Femur (tissue), 1 donor: ENCODE measurements around the gene BFSP2.
"Not testable (repeated sequence)": the region's sequence is repeated elsewhere in the genome, so short reads cannot be mapped to it uniquely, and the experiment has no call there.

Source experiments
- DNase-seq: peaks from one replicate; pipeline ENCODE4 v3.0.0-alpha.2; 2017

Gene BFSP2

GRCh38 chr3:133482474-133482873 lies 82.6 kb downstream of the BFSP2 start:
- not testable (repeated sequence) for DNase-seq

DNA sequence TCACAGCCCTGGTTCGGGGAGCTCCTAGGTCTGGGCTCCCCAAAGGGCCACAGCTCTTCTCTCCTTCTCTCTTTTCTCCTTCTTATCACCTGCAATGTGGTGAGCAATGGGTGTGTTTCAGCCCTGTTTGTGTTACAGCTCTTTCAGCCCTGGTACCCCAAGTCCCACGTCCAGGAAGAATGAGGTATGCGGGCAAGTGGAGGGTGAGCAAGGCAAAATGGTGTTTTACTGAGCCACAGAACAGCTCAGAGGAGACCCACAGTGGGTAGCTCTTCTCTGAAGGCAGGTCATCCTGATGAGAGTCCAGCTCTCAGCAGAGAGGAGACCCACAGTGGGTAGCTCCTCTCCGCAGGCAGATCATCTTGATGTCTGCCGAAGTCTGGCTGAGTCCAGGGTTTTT lies 86.8 kb downstream of the BFSP2 start:
- no peak for DNase-seq

- no peak for DNase-seq
Measured at GRCh38 chr3:133487204-133487603, 87.3 kb downstream of the BFSP2 start.

GRCh38 chr3:133487920-133488540 lies 88.2 kb downstream of the BFSP2 start:
- no peak for DNase-seq

GRCh38 chr3:133488785-133489367 lies 89.0 kb downstream of the BFSP2 start:
- DNase-seq, result no peak

GRCh38 chr3:133489466-133490085 lies 89.7 kb downstream of the BFSP2 start:
- DNase-seq, result no peak

- DNase-seq, result no peak
Measured at GRCh38 chr3:133490468-133491351, 90.9 kb downstream of the BFSP2 start.

GRCh38 chr3:133491481-133492059 lies 91.7 kb downstream of the BFSP2 start:
- DNase-seq, result no peak

DNA sequence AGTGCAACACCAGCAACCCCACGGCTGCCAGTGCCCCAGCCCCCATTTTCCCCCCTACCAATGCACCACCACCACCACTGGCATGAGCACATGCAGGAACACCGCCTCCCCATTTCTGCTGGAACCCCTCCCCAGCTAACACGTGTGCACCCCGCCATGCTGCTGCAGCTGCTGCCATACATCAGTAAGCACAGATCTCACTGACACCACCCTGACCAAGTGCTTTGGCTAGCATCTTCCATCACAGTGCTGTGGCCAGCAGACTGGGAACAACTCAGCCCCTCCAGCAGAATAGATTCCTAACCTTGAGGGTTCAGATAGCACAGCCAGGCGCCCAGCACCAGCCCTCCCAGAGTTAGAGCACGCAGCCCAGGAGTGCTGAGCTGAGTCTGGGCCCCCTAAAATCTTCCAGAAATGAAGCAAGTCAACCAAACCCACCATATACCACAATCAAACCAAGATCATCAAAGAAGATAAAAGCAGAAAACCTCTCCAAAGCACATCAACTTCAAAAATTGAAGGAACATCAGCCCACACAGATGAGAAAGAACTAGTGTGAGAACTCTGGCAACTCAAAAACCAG lies 92.4 kb downstream of the BFSP2 start:
- DNase-seq, result no peak

GRCh38 chr3:133494469-133494868 lies 94.6 kb downstream of the BFSP2 start:
- no peak for DNase-seq

DNA sequence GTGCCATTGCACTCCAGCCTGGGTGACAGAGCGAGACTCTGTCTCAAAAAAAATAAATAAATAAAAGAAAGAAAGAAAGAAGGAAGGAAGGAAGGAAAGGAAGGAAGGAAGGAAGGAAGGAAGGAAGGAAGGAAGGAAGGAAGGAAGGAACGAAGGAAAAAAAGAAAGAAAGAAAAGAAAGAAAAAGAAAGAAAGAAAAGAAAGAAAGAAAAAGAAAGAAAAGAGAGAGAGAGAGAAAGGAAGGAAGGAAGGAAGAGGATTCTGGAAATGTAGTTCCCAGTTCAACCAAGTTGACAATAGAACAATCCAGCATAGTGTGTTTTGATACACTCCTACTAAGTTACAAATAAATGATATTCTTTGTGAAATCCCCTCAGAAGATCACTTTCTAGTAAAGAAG lies 102.7 kb downstream of the BFSP2 start:
- not testable (repeated sequence) for DNase-seq

- DNase-seq, result no peak
Measured at GRCh38 chr3:133503409-133503808, 103.6 kb downstream of the BFSP2 start.

DNA sequence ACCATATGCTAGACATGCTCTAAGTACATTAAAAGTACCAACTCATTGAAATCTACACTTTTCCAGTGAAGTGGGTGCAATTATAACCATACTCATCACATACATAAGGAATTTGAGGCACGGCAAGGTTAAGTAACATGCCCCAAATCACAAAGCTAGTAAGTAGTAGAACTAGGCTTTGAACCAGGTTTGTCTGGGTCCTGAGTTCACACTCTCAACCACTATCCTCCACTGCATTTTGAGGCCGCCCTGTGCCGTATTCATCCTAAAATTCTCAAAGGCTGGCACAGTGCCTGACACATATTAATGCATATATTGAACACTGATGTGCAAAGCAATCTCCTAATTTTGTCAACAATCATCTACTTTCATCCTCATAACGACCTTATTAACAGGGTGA lies 104.9 kb downstream of the BFSP2 start:
- no peak for DNase-seq

- DNase-seq, result no peak
Measured at GRCh38 chr3:133505813-133506212, 106.0 kb downstream of the BFSP2 start.

GRCh38 chr3:133506215-133506901 lies 106.5 kb downstream of the BFSP2 start:
- DNase-seq, result no peak

GRCh38 chr3:133509488-133509887 lies 109.6 kb downstream of the BFSP2 start:
- no peak for DNase-seq

DNA sequence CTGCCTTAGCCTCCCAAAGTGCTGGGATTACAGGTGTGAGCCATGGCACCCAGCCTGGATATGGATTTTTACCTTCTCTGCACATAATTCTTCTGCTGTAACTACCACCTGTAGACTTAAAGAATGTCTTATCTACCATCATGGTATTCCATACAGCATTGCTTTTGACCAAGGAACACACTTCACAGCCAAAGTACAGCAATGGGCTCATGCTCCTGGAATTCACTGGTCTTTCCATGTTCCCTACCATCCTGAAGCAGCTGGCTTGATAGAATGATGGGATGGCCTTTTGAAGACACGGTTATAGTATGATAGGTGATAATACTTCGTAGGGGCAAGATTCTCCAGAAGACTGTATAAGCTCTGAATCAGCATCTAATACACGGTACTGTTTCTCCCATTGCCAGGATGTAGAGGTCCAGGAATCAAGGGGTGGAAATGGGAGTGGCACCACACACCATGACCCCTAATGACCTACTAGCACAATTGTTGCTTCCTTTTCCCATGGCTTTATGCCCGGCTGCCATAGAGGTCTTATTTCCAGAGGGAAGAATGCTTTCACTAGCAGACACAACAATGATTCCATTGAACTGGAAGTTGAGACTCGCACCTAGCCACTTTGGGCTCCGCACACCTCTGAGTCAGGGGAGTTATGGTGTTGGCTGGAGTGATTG lies 112.7 kb downstream of the BFSP2 start:
- no peak for DNase-seq

DNA sequence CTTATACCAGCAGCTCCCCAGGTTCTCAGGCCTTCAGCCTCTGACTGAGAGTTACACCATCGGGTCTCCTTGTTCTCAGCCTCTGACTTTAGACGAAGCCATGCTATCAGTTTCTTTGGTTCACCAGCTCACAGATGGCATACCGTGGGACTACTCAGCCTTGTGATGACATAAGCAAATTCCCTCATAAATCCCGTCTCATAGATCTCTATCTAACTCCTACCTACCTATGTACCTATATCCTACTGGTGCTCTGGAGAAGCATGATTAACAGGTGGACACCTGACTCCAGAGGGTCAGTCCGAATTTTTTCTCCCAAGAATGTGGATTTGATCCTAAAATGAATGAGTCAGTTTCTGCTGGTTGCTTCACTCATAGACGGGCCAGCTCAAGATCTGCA lies 114.6 kb downstream of the BFSP2 start:
- DNase-seq, result no peak

DNA sequence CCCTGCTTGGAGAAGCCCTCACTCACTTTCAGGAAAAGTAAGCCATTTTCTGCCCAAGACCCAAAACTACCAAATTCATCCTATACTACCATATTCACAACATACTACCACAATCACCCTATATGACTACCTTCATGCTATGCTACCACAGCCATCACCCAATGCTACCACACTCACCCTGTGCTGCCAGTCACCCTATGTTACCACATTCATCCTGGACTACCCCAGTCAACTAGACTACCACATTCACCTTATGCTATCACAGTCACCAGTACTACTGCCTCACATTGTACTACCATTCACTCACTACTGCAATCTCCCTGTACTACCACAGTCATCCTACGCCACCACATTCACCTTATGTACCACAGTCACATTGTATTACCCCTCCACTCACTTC lies 115.3 kb downstream of the BFSP2 start:
- DNase-seq, result no peak

- DNase-seq, result no peak
Measured at GRCh38 chr3:133520286-133520685, 120.4 kb downstream of the BFSP2 start.

DNA sequence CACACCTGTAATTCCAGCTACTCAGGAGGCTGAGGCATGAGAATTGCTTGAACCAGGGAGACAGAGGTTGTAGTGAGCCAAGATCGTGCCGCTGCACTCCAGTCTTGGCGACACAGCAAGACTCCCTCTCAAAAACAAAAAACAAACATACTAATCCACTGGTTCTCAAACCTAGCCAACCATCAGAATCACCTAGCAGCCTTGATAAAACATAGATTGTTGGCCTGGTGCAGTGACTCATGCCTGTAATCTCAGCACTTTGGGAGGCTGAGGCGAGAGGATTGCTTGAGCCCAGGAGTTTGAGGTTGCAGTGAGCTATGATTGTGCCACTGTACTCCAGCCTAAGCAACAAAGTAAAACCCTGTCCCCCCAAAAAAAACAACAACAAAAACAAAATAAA lies 121.1 kb downstream of the BFSP2 start:
- not testable (repeated sequence) for DNase-seq

- no peak for DNase-seq
Measured at GRCh38 chr3:133521946-133522345, 122.1 kb downstream of the BFSP2 start.
